HG03439 (cell line): ENCODE results near the gene OAS3.
"Not testable (repeated sequence)": the region's sequence is repeated elsewhere in the genome, so short reads cannot be mapped to it uniquely, and the experiment has no call there.

Source experiments
- ATAC-seq: cut with Tn5 transposase; IDR thresholded peaks from one replicate; pipeline ENCODE4 v1.9.1; 2021; ENCODE audit warnings: mild to moderate bottlenecking, moderate library complexity; ENCODE audit not compliant: unreplicated experiment

Gene OAS3

GRCh38 chr12:112926416-112927033 lies 11.7 kb upstream of the OAS3 start:
- ATAC-seq: not testable (repeated sequence)

- no peak for ATAC-seq
Observed at GRCh38 chr12:112927475-112927874, 10.8 kb upstream of the OAS3 start.

GRCh38 chr12:112927925-112928324 lies 10.3 kb upstream of the OAS3 start:
- no peak for ATAC-seq

GRCh38 chr12:112928978-112929377 lies 9.3 kb upstream of the OAS3 start:
- no peak for ATAC-seq

- ATAC-seq: no peak
Observed at GRCh38 chr12:112929715-112930114, 8.6 kb upstream of the OAS3 start.

GRCh38 chr12:112930350-112930749 lies 7.9 kb upstream of the OAS3 start:
- ATAC-seq: no peak

GRCh38 chr12:112932485-112933128 lies 5.7 kb upstream of the OAS3 start:
- no peak for ATAC-seq

- no peak for ATAC-seq
Observed at GRCh38 chr12:112933129-112933505, 5.2 kb upstream of the OAS3 start.

GRCh38 chr12:112936264-112936663 lies 2.0 kb upstream of the OAS3 start:
- ATAC-seq: no peak

GRCh38 chr12:112936927-112937326 lies 1.3 kb upstream of the OAS3 start:
- no peak for ATAC-seq

GRCh38 chr12:112938751-112939150 lies 477 bp downstream of the OAS3 start:
- no peak for ATAC-seq

GRCh38 chr12:112939761-112940381 lies 1.6 kb downstream of the OAS3 start:
- no peak for ATAC-seq

GRCh38 chr12:112941528-112942335 lies 3.5 kb downstream of the OAS3 start:
- no peak for ATAC-seq

GRCh38 chr12:112942572-112942971 lies 4.3 kb downstream of the OAS3 start:
- ATAC-seq: no peak

GRCh38 chr12:112944024-112944690 lies 5.9 kb downstream of the OAS3 start:
- no peak for ATAC-seq

- no peak for ATAC-seq
Observed at GRCh38 chr12:112945515-112945914, 7.2 kb downstream of the OAS3 start.

GRCh38 chr12:112946236-112947000 lies 8.1 kb downstream of the OAS3 start:
- ATAC-seq: no peak

GRCh38 chr12:112947314-112947713 lies 9.0 kb downstream of the OAS3 start:
- no peak for ATAC-seq

- no peak for ATAC-seq
Observed at GRCh38 chr12:112947761-112948160, 9.5 kb downstream of the OAS3 start.

- ATAC-seq: no peak
Observed at GRCh38 chr12:112948806-112949205, 10.5 kb downstream of the OAS3 start.
